Ovary (tissue), 10 donors: ENCODE measurements around the gene ZNF107. TPM values are rescaled to one million over a fixed set of nuclear protein-coding genes. Genes with fewer than 3 reads are reported as not detected.
A peak's percentile ranks its signal among the peaks of the same experiment; 100 is the strongest.

Experiments used
- DNase-seq, 5 donors: peaks; one replicate each; pipeline ENCODE4 v3.0.0-alpha.2; 2019 to 2020
- H3K27ac ChIP-seq, 2 donors: fragments of 200-600 bp; one replicate each; pipeline versions ENCODE4 v1.5.1 to v1.8.0; 2019 to 2022
- H3K27me3 ChIP-seq: fragments of 200-600 bp; one replicate; pipeline ENCODE4 v1.8.0; 2022
- H3K36me3 ChIP-seq: fragments of 200-600 bp; sonication (generic); one replicate; pipeline ENCODE4 v1.5.1; 2019
- H3K4me1 ChIP-seq: one replicate; pipeline ENCODE4 v1.8.1; 2013; ENCODE audit warnings: mild to moderate bottlenecking, moderate library complexity; ENCODE audit not compliant: insufficient read depth
- H3K4me3 ChIP-seq: fragments of 200-600 bp; sonication (generic); one replicate; pipeline ENCODE4 v1.5.1; 2017
- H3K9me3 ChIP-seq, 2 donors: fragments of 200-600 bp in 1 of 2; sonication (generic) in 1 of 2; one replicate each; pipeline versions ENCODE4 v1.5.1 to v1.8.1; 2013 to 2019; ENCODE audit warnings: mild to moderate bottlenecking in 1 of 2, moderate library complexity in 1 of 2
- EP300 ChIP-seq: sonication (generic); formaldehyde crosslinking; IDR thresholded peaks from one replicate; pipeline ENCODE4 v1.6.1; 2017; ENCODE audit warnings: antibody characterized with exemption
- POLR2A ChIP-seq: fragments of 450-650 bp; IDR thresholded peaks from one replicate; pipeline ENCODE4 v1.6.1; 2017; ENCODE audit warnings: antibody characterized with exemption, mild to moderate bottlenecking, moderate library complexity
- WGBS, 3 donors: extraction: QIAGEN DNeasy Blood & Tissue Kit in 1 of 3; methylation state at CpG; one replicate each; pipeline versions ENCODE4 v1.1.5 to v1.1.7; 2013 to 2017; 5-methylcytosine and 5-hydroxymethylcytosine counted together
- intact Hi-C, 4 donors: fragments of 100-400 bp; cut with DNase I; formaldehyde crosslinking; loops; one replicate each; pipeline versions ENCODE4 v1.11.0 to v1.15.1; 2022 to 2023
- long read RNA-seq, 3 donors: library from polyadenylated mRNA in 2 of 3; unstranded in 2 of 3; transcript quantifications; one replicate each; pipeline ENCODE4 v2.0.0 and lab custom pipeline, GENCODE V29; 2021 to 2026
- polyA plus RNA-seq, 2 donors: library from polyadenylated mRNA; stranded (reverse); fragments of 200-250 nt in 1 of 2; fragments of 350-450 nt in 1 of 2; fragmentation: Illumina TruSeq in 1 of 2; extraction: RNeasy Lipid Tissue Mini Kit (QIAGEN cat#74804) in 1 of 2; gene quantifications; one replicate each; pipeline ENCODE4 v1.2.3, GENCODE V29; 2013 to 2014
- total RNA-seq, 7 donors: library from RNA; depleted of rRNA in 2 of 7; stranded (reverse); fragments of >200 nt in 2 of 7; fragmentation: NEBNext Ultra II Directional in 3 of 7; extraction: Animal tissue kit (Norgen Biotek cat#: 25700) in 3 of 7; gene quantifications; one replicate each; pipeline versions ENCODE4 v1.1.0 to v1.2.4, GENCODE V29; 2016 to 2023
- TF ChIP-seq, protein P1 (sequence below), 3 donors: fragments of 450-650 bp in 2 of 3; fragments of 200-600 bp in 1 of 3; IDR thresholded peaks; one replicate each; pipeline versions ENCODE4 v1.5.1 to v1.8.0; 2016 to 2022; ENCODE audit warnings: antibody characterized with exemption in 3 of 3, mild to moderate bottlenecking in 1 of 3
- donor health status: DM: no; HTN: no; CAD: no; lungs with moderate emphysema.
- donor health status: DM: no; HTN: no; CAD: no.
- donor health status: Bipolar disorder and iron deficiency.
- donor health status: DM: yes; HTN: yes; CAD: no.
- donor health status: DM: no; HTN: no; CAD: no.
- donor health status: DM: yes; HTN: yes; CAD: no.

ZNF107 gene
- total RNA-seq = 10 to 100 TPM in 1 of 7 donors, 1 to 10 TPM in 6; 5.3 to 10.3 (median 7.9) TPM
- 1 to 10 TPM; 2.8 to 4.4 TPM for polyA plus RNA-seq
- long read RNA-seq, donor 1, full-length matches to known transcripts = 2 of 7 reads
- long read RNA-seq, donor 1, partial matches to known transcripts = 0 of 7 reads
- long read RNA-seq, donor 1, other reads (novel, unspliced or antisense) = 5 of 7 reads
- long read RNA-seq, donor 2, full-length matches to known transcripts = 4 of 4 reads
- long read RNA-seq, donor 2, partial matches to known transcripts = 0 of 4 reads
- long read RNA-seq, donor 2, other reads (novel, unspliced or antisense) = 0 of 4 reads
- long read RNA-seq, donor 3, full-length matches to known transcripts = 14 of 19 reads
- long read RNA-seq, donor 3, partial matches to known transcripts = 0 of 19 reads
- long read RNA-seq, donor 3, other reads (novel, unspliced or antisense) = 5 of 19 reads

DNA sequence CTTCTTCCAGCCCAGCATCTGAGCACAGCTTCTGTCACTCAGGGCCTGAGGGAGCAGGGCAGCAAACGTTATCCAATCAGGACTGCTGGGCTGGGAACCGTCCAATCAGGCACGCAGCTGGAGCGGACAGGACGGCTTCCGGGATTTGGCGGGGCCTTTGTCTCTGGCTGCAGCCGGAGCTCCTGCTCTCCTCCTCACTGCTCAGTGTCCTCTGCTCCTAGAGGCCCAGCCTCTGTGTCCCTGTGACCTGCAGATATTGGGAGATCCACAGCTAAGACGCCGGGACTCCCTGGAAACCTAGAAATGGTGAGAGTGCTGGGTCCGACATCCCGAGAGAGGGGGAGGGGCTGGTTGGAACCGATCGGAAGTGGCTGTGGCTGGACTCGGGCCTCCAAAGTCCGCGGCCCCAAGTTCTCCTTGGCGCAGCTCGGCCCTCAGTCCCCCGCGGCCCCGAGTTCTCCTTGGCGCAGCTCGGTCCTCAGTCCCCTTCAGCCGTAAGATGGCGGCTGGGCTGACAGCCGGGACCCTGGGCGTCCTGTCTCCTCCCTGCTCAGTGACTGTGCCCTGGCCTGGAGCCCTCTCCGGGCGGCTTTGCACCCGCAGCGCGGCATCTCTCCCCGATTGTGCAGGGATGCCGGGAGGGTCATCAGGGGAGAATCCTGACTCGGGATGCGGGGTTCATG, at the start of gene ZNF107:
Gene ZNF107 (plus strand): TSS at position 154 of the 683 bp plus-strand sequence. CDS start 150 bp downstream, at position 304.
- H3K27me3 ChIP-seq = no peaks in the 10 kb centered on the region
- peak within 1 kb of the TSS; percentile 72 for H3K4me3 ChIP-seq
- WGBS, 3 donors = 0% methylated on average over 34 to 37 of the region's 37 CpGs
- peaks cover 2% of the 10 kb centered on the region for H3K4me1 ChIP-seq
- TF ChIP-seq, protein P1, sequence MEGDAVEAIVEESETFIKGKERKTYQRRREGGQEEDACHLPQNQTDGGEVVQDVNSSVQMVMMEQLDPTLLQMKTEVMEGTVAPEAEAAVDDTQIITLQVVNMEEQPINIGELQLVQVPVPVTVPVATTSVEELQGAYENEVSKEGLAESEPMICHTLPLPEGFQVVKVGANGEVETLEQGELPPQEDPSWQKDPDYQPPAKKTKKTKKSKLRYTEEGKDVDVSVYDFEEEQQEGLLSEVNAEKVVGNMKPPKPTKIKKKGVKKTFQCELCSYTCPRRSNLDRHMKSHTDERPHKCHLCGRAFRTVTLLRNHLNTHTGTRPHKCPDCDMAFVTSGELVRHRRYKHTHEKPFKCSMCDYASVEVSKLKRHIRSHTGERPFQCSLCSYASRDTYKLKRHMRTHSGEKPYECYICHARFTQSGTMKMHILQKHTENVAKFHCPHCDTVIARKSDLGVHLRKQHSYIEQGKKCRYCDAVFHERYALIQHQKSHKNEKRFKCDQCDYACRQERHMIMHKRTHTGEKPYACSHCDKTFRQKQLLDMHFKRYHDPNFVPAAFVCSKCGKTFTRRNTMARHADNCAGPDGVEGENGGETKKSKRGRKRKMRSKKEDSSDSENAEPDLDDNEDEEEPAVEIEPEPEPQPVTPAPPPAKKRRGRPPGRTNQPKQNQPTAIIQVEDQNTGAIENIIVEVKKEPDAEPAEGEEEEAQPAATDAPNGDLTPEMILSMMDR (IDR thresholded peaks at IDR 0.05) = no peak
- no peak for TF ChIP-seq EP300
- TF ChIP-seq POLR2A = no peak
- H3K27ac ChIP-seq = peak within 1 kb of the TSS; percentile 52 to 53
- peak; percentile 90 to 93 (median 93) for DNase-seq
- intact Hi-C loops = no loop called here
- no peaks in the 10 kb centered on the region for H3K9me3 ChIP-seq
- H3K36me3 ChIP-seq = no peaks in the 10 kb centered on the region

DNA sequence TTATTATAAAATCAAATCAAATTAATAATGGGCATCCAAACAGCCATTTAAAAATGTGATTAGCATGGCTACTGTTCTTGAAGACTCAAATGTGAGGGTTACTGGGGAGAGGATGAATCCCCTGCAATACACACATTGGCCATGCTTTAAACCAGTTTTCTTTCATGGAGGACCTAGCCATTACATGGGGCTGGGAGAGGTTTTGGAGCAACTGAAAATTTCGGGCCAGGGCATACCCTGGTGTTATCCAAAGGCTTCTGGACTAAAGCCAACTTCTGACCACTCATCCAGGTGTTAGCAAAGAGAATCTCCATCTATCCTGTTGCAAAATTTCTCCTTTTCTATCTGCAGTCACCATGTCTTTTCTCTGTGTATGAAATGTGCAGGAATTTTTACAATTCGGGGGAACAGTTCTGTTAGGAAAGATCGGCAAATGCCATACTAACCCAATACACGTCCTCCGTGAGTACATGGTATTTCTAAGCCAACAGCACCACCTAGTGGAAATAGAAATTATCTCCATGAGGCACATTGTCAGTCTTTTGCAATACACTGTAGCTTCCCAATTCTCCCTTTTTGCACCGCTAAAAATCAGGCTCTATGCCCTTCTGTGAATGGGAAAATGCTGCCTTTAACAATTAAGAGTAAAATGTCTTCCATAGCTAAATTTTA, 47.0 kb upstream of the ZNF107 start:
- Histone ChIP-seq H3K27me3 (no peaks in the 10 kb centered on the region), H3K27ac (no peak overlapping the region), H3K4me1 (no peaks in the 10 kb centered on the region), H3K36me3 (no peaks in the 10 kb centered on the region), H3K4me3 (no peak overlapping the region), H3K9me3 (peaks cover 5 to 9% of the 10 kb centered on the region in 2 donors)
- DNase-seq = no peak
- WGBS, 3 donors = 21 to 31% (median 22%) methylated on average over 6 of the region's 6 CpGs
- TF ChIP-seq, protein P1 (IDR thresholded peaks at IDR 0.05) = peak in 2 of 3 donors; percentile 11 to 44
- TF ChIP-seq EP300 = no peak
- TF ChIP-seq POLR2A = no peak
- intact Hi-C loops = no loop called here

DNA sequence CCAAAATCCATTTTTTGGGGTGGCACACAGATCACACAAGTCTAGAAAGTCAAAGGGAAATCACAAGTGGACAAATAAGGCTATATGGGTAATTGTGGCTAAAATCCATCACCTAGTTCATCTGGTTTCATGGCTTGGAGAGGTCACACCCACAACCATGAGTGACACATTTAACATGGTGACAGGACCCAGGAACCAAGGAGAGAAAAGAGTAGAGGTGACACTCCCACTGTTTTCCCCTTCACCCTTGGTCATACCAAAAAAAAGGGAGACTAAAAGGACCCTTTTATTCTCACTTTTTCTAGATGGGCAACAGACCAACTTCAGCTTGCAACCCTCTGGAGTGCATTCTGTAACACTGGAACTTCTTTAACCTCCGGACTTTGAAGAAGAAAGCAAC, 46.2 kb upstream of the ZNF107 start:
- Histone ChIP-seq H3K36me3 (no peaks in the 10 kb centered on the region), H3K4me3 (no peak overlapping the region), H3K27me3 (no peaks in the 10 kb centered on the region), H3K4me1 (no peaks in the 10 kb centered on the region), H3K9me3 (peaks cover 5 to 9% of the 10 kb centered on the region in 2 donors), H3K27ac (no peak overlapping the region)
- DNase-seq = no peak
- TF ChIP-seq, protein P1 (IDR thresholded peaks at IDR 0.05) = no peak
- TF ChIP-seq POLR2A = no peak
- TF ChIP-seq EP300 = no peak
- intact Hi-C loops = no loop called here
- 89 to 97% (median 91%) methylated on average over 1 of the region's 1 CpG for WGBS, 3 donors

DNA sequence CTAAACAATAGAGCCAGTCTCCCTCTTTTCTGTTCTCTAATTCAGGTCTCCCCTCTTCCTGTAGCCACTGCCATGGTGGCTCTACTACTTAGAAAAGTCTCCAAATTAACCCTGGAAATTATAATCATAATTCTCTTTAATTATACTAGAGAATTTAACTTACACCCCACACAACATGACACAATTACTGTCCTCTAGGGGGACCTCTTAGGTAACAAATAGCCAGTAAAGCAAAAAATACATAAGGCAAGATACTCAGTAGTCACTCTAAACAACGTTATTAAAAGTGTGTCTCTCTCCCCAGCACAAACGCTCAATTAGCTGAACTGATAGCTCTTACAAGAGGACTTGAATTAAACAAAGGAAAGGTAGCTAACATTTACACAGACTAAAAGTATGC, 44.3 kb upstream of the ZNF107 start:
- H3K4me1 ChIP-seq = no peaks in the 10 kb centered on the region
- H3K36me3 ChIP-seq = no peaks in the 10 kb centered on the region
- no peak overlapping the region for H3K4me3 ChIP-seq
- peaks cover 5 to 9% of the 10 kb centered on the region in 2 donors for H3K9me3 ChIP-seq
- no peaks in the 10 kb centered on the region for H3K27me3 ChIP-seq
- TF ChIP-seq POLR2A (no peak), EP300 (no peak)
- TF ChIP-seq, protein P1 (IDR thresholded peaks at IDR 0.05) = no peak
- intact Hi-C loops = no loop called here
- WGBS, 3 donors = 71 to 80% (median 79%) methylated on average over 2 of the region's 2 CpGs
- H3K27ac ChIP-seq = no peak overlapping the region
- DNase-seq = no peak
